Upper lobe of left lung (tissue), 4 donors: Measurements from ENCODE around the gene MUC5B.

Experiments
- CTCF ChIP-seq, 6 experiments: fragments of 450-650 bp in 4 of 6; fragments of 200-600 bp in 2 of 6; sonication (generic) in 2 of 6; IDR thresholded peaks; one replicate each; pipeline ENCODE4 v1.5.1; 2016 to 2019; ENCODE audit warnings: antibody characterized with exemption in 6 of 6
- POLR2A ChIP-seq, 4 donors: fragments of 450-650 bp; IDR thresholded peaks; one replicate each; pipeline ENCODE4 v1.5.1; 2016 to 2017; ENCODE audit warnings: antibody characterized with exemption in 4 of 4, mild to moderate bottlenecking in 2 of 4
- POLR2AphosphoS5 ChIP-seq, 2 donors: sonication (generic); formaldehyde crosslinking; IDR thresholded peaks; one replicate each; pipeline ENCODE4 v1.5.1; 2017; ENCODE audit warnings: antibody characterized with exemption in 2 of 2

GRCh38 chr11:1227551-1228100 lies 4.8 kb downstream of the MUC5B start:
- TF ChIP-seq CTCF (IDR thresholded peaks at IDR 0.05), result no peak
- no peak for TF ChIP-seq POLR2A (IDR thresholded peaks at IDR 0.05)
- TF ChIP-seq POLR2AphosphoS5 (IDR thresholded peaks at IDR 0.05), result no peak
